ENCODE measurements around the gene LYSMD2. TPM values are rescaled to one million over a fixed set of nuclear protein-coding genes. Genes with fewer than 3 reads are reported as not detected.

LYSMD2 gene
- total RNA-seq, 3 donors from 2014 or later (not counting 1 experiment from before 2014, with no cell fraction given): 8.1 to 13.6 (median 8.6) TPM

DNA sequence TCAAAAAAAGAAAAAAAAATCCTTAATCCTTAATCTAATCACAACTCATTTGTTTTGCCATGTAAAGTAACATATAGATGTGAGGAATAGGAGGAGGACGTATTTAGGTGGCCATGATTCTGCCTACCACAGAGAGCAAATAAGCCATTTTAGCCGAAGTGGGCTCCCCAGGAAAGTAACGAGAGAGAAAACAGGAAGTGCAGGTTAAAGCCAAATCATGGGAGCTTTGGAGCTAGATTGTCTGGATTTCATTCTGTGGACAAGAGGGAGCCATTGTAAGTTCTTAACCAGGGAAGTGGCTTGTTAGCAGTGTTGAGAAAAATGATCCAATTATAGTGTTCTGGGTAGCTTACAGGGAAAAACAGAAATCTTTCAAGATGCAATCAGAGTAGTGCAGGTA lies 23.4 kb upstream of the LYSMD2 start:
- Mint-ChIP-seq H3K4me3 (no peak overlapping the region), H3K9me3 (no peaks in the 10 kb centered on the region), H3K27me3 (ENCODE audit: low read depth in 2 of 2) (peaks cover 8 to 15% of the 10 kb centered on the region in 2 donors), H3K27ac (no peak overlapping the region), H3K4me1 (no peaks in the 10 kb centered on the region), H3K36me3 (no peaks in the 10 kb centered on the region)
- H3K4me1 ChIP-seq (ENCODE audit: control insufficient read depth, insufficient read depth, low read length): no peaks in the 10 kb centered on the region
- H3K9me3 ChIP-seq (ENCODE audit: control insufficient read depth, insufficient read depth, low read length): no peaks in the 10 kb centered on the region
- TF ChIP-seq, protein P1, sequence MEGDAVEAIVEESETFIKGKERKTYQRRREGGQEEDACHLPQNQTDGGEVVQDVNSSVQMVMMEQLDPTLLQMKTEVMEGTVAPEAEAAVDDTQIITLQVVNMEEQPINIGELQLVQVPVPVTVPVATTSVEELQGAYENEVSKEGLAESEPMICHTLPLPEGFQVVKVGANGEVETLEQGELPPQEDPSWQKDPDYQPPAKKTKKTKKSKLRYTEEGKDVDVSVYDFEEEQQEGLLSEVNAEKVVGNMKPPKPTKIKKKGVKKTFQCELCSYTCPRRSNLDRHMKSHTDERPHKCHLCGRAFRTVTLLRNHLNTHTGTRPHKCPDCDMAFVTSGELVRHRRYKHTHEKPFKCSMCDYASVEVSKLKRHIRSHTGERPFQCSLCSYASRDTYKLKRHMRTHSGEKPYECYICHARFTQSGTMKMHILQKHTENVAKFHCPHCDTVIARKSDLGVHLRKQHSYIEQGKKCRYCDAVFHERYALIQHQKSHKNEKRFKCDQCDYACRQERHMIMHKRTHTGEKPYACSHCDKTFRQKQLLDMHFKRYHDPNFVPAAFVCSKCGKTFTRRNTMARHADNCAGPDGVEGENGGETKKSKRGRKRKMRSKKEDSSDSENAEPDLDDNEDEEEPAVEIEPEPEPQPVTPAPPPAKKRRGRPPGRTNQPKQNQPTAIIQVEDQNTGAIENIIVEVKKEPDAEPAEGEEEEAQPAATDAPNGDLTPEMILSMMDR (IDR thresholded peaks at IDR 0.05): no peak
- no peaks in the 10 kb centered on the region for H3K27me3 ChIP-seq (ENCODE audit: control insufficient read depth, insufficient read depth, low read length)
- WGBS (ENCODE audit: insufficient coverage): 62% methylated on average over 3 of the region's 3 CpGs
- H3K36me3 ChIP-seq (ENCODE audit: control insufficient read depth, insufficient read depth, low read length): no peaks in the 10 kb centered on the region
- intact Hi-C loops (cut with micrococcal nuclease): no loop called here
- DNase-seq (no peak), ATAC-seq (no peak)
- no peak overlapping the region for H3K27ac ChIP-seq (ENCODE audit: low read length)
- H3K4me3 ChIP-seq (ENCODE audit: low read length): no peak overlapping the region

DNA sequence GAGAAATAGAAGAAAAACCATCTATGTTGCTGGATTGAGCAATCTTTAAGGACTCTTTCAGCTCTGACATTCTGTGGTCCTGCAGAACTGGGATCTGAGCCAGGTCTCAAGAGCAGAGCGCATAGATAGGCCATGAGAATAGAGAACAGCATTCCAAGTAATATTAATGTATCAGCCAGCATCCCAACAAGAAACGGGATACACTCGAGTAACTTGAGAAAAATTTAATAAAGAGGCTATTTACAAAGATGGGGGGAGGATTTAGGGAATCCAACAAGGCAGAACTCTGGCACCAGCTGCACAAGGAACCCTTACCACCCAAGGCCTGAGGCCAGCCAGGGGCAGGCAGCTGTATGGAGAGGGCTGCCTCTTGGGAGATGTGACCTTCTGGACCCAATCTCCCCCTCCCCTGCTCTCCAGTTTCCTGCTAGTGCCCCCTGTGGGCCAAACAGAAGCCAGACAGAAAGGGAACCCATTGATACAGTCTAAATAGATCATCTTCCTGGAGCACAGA lies 22.2 kb upstream of the LYSMD2 start:
- intact Hi-C loops (cut with micrococcal nuclease): no loop called here
- Mint-ChIP-seq H3K27ac (no peak overlapping the region), H3K9me3 (no peaks in the 10 kb centered on the region), H3K4me3 (no peak overlapping the region), H3K36me3 (no peaks in the 10 kb centered on the region), H3K4me1 (no peaks in the 10 kb centered on the region), H3K27me3 (ENCODE audit: low read depth in 2 of 2) (peaks cover 18 to 24% of the 10 kb centered on the region in 2 donors)
- no peaks in the 10 kb centered on the region for H3K27me3 ChIP-seq (ENCODE audit: control insufficient read depth, insufficient read depth, low read length)
- H3K4me1 ChIP-seq (ENCODE audit: control insufficient read depth, insufficient read depth, low read length): no peaks in the 10 kb centered on the region
- WGBS (ENCODE audit: insufficient coverage): 91% methylated on average over 3 of the region's 3 CpGs
- TF ChIP-seq, protein P1 (IDR thresholded peaks at IDR 0.05): no peak
- H3K36me3 ChIP-seq (ENCODE audit: control insufficient read depth, insufficient read depth, low read length): no peaks in the 10 kb centered on the region
- no peaks in the 10 kb centered on the region for H3K9me3 ChIP-seq (ENCODE audit: control insufficient read depth, insufficient read depth, low read length)
- DNase-seq (peak in 1 of 2 donors; percentile 35), ATAC-seq (no peak)
- no peak overlapping the region for H3K27ac ChIP-seq (ENCODE audit: low read length)
- no peak overlapping the region for H3K4me3 ChIP-seq (ENCODE audit: low read length)

DNA sequence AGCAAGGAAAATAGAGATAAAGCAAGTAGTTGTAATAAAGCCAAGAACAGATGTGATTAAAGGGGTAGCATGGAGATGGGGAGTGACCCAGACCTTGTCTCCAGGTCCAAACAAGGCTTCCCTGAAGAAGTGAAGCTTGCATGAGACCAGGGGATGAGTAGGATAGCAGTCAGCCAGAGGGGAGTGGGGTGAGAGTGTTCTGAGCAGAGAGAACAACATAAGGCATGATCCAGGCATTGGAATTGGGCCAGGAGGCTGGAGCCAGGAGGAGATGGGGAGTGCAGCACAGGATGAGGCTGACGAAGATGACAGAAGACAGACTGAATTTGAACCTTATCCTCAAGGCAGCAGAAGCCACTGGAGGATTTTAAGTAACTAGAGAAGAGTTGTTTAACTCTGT lies 21.2 kb upstream of the LYSMD2 start:
- DNase-seq: no peak
- H3K9me3 ChIP-seq (ENCODE audit: control insufficient read depth, insufficient read depth, low read length): no peaks in the 10 kb centered on the region
- H3K9me3 Mint-ChIP-seq: no peaks in the 10 kb centered on the region
- intact Hi-C loops (cut with micrococcal nuclease): no loop called here
- no peaks in the 10 kb centered on the region for H3K4me1 Mint-ChIP-seq
- H3K4me1 ChIP-seq (ENCODE audit: control insufficient read depth, insufficient read depth, low read length): no peaks in the 10 kb centered on the region
- peaks cover 25 to 26% of the 10 kb centered on the region in 2 donors for H3K27me3 Mint-ChIP-seq (ENCODE audit: low read depth in 2 of 2)
- H3K27me3 ChIP-seq (ENCODE audit: control insufficient read depth, insufficient read depth, low read length): no peaks in the 10 kb centered on the region
- H3K27ac Mint-ChIP-seq: no peak overlapping the region
- H3K4me3 ChIP-seq (ENCODE audit: low read length): no peak overlapping the region
- no peak overlapping the region for H3K4me3 Mint-ChIP-seq
- H3K36me3 Mint-ChIP-seq: no peaks in the 10 kb centered on the region
- 85% methylated on average over 1 of the region's 1 CpG for WGBS (ENCODE audit: insufficient coverage)
- no peak overlapping the region for H3K27ac ChIP-seq (ENCODE audit: low read length)
- TF ChIP-seq, protein P1 (IDR thresholded peaks at IDR 0.05): no peak
- H3K36me3 ChIP-seq (ENCODE audit: control insufficient read depth, insufficient read depth, low read length): no peaks in the 10 kb centered on the region
- no peak for ATAC-seq

DNA sequence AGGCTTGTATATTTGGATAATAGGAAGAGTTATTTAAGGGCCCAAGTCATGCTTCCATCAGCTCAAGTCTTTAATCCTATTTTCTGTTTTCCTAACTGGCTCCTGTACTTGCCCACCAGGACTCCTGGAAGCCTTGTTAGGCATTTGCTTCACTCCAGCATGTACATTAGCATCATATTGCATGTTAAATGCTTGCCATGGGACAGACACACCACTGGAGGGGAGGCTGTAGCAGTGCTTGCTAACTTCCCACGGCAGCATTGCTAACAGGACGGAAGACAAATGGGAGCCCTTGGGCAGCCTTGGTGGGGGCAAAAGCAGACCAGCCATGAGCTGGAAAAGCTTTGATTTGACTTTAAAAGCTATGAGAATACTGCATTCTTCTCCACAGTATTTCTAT lies 20.0 kb upstream of the LYSMD2 start:
- Mint-ChIP-seq H3K36me3 (no peaks in the 10 kb centered on the region), H3K27me3 (ENCODE audit: low read depth in 2 of 2) (peaks cover 35 to 38% of the 10 kb centered on the region in 2 donors), H3K9me3 (no peaks in the 10 kb centered on the region), H3K27ac (no peak overlapping the region), H3K4me1 (peaks cover 0 to under 1% of the 10 kb centered on the region in 2 donors), H3K4me3 (no peak overlapping the region)
- Histone ChIP-seq H3K36me3 (ENCODE audit: control insufficient read depth, insufficient read depth, low read length) (no peaks in the 10 kb centered on the region), H3K27ac (ENCODE audit: low read length) (no peak overlapping the region), H3K4me3 (ENCODE audit: low read length) (no peak overlapping the region), H3K27me3 (ENCODE audit: control insufficient read depth, insufficient read depth, low read length) (peaks cover 3% of the 10 kb centered on the region), H3K4me1 (ENCODE audit: control insufficient read depth, insufficient read depth, low read length) (peaks cover under 1% of the 10 kb centered on the region), H3K9me3 (ENCODE audit: control insufficient read depth, insufficient read depth, low read length) (no peaks in the 10 kb centered on the region)
- DNase-seq (no peak), ATAC-seq (no peak)
- TF ChIP-seq, protein P1 (IDR thresholded peaks at IDR 0.05): no peak
- intact Hi-C loops (cut with micrococcal nuclease): no loop called here
- WGBS (ENCODE audit: insufficient coverage): 95% methylated on average over 2 of the region's 2 CpGs
